ENCODE measurements around the gene AURKA.

DNA sequence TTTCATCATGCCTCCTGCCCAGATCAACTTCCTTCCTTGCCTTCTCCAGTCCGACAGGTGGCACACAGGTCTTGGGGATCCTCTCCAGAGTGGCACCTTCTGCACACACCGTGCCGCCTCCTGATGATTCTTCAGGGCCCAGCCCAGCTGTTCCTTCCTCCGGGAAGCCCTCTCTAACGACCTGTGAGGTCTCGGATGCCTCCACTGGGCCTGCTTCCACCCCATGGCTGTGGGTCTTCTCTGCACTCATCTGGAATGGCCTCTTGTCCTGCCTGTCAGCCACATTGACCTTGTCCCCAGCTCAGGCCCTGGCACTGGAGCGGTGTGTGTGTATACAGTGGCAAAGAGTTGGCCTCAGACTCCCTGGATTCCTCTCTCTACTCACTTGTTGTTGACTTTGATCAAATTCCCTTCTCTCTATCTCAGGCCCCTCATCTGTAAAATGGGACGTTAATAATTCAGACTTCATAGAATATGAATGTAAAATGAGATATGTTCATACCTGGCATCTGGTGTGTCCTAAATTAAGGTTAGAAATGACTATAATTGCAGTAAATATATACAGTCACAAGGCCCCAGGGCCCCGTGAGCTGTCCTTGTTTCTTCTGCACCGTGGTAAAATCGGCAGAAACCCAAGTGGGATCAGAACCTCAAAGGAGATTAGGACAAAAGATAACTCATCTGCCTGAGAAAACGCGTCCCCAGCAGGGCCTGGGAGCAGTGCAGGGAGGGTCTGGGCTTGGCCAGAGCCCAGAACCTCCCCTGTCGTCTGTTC lies 31.7 kb downstream of the AURKA start:
- TF ChIP-seq, protein P1, sequence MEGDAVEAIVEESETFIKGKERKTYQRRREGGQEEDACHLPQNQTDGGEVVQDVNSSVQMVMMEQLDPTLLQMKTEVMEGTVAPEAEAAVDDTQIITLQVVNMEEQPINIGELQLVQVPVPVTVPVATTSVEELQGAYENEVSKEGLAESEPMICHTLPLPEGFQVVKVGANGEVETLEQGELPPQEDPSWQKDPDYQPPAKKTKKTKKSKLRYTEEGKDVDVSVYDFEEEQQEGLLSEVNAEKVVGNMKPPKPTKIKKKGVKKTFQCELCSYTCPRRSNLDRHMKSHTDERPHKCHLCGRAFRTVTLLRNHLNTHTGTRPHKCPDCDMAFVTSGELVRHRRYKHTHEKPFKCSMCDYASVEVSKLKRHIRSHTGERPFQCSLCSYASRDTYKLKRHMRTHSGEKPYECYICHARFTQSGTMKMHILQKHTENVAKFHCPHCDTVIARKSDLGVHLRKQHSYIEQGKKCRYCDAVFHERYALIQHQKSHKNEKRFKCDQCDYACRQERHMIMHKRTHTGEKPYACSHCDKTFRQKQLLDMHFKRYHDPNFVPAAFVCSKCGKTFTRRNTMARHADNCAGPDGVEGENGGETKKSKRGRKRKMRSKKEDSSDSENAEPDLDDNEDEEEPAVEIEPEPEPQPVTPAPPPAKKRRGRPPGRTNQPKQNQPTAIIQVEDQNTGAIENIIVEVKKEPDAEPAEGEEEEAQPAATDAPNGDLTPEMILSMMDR (conservative IDR thresholded peaks at IDR 0.05): no peak
- TF ChIP-seq EZH2 (IDR thresholded peaks at IDR 0.05; ENCODE audit: low read depth): no peak
